ENCODE measurements around the gene ITGAV. TPM values are rescaled to one million over a fixed set of nuclear protein-coding genes. Genes with fewer than 3 reads are reported as not detected.

ITGAV gene
- total RNA-seq, 1 experiment from 2014 or later: 26.9 TPM

DNA sequence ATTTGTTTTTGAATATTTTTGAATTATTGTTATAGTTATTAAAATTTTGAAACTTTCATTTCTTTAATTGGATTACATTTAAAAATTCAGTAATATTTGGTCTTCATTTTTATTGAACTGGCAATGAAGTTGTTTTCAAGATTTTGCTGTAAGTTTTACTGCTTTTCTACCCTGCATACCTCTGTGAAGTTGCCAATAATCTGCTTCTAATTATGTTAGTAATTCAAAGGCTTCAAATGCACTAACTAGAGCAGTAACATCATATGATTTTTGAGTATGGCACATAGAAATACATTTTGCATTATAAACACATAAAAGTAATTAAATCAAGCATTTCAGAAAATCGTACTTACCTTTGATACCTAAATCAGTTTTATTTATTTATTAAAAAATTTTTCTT is 63.7 kb downstream of the ITGAV start:
- Histone ChIP-seq H3K18ac (ENCODE audit: insufficient read length, low read depth, low read length) (no peak overlapping the region), H2BK15ac (ENCODE audit: low read depth, low read length) (no peak overlapping the region), H2BK20ac (ENCODE audit: low read depth, low read length, poor library complexity, severe bottlenecking) (no peak overlapping the region), H3K14ac (ENCODE audit: insufficient read depth, low read length) (no peak overlapping the region), H2AK5ac (ENCODE audit: insufficient read length, low read length) (no peak overlapping the region), H2BK5ac (ENCODE audit: insufficient read length, low read length) (no peak overlapping the region), H3K9ac (ENCODE audit: extremely low read depth, insufficient read length, low read length) (no peak overlapping the region), H2AFZ (ENCODE audit: low read length) (no peak overlapping the region), H3K4ac (ENCODE audit: low read depth, low read length) (no peak overlapping the region), H4K20me1 (ENCODE audit: control insufficient read depth, insufficient read depth, insufficient read length) (no peaks in the 10 kb centered on the region), H2BK12ac (ENCODE audit: insufficient read length, low read depth, low read length) (no peak overlapping the region), H3K23me2 (ENCODE audit: insufficient read length, low read depth, low read length, poor library complexity, severe bottlenecking) (no peaks in the 10 kb centered on the region), H3K56ac (ENCODE audit: insufficient read length, low read depth, low read length) (no peak overlapping the region), H2BK120ac (ENCODE audit: low read depth, low read length, poor library complexity, severe bottlenecking) (no peak overlapping the region), H3T11ph (ENCODE audit: low read length) (no peak overlapping the region), H3K27me3 (ENCODE audit: insufficient read depth, low read length) (no peaks in the 10 kb centered on the region), H3K79me1 (ENCODE audit: insufficient read depth, low read depth, low read length, poor library complexity, severe bottlenecking) (no peaks in the 10 kb centered on the region), H3K23ac (ENCODE audit: insufficient read length, low read depth, low read length) (no peak overlapping the region), H3K79me2 (ENCODE audit: insufficient read depth, low read length) (no peaks in the 10 kb centered on the region), H3K27ac (ENCODE audit: insufficient read length, low read depth, low read length) (no peak overlapping the region), H3K4me1 (ENCODE audit: insufficient read depth, low read length) (no peaks in the 10 kb centered on the region), H4K5ac (ENCODE audit: insufficient read length, low read depth, low read length) (no peak overlapping the region), H4K8ac (replicated peaks; ENCODE audit: insufficient read length, low read depth, low read length) (no peak overlapping the region), H4K91ac (ENCODE audit: insufficient read length, low read depth, low read length) (no peak overlapping the region), H3K4me2 (ENCODE audit: insufficient read depth, insufficient read length, low read length) (no peak overlapping the region), H3K9me3 (ENCODE audit: control insufficient read depth, low read depth, low read length) (no peaks in the 10 kb centered on the region)
- Mint-ChIP-seq H3K4me1 (peaks cover 2 to 4% of the 10 kb centered on the region in 2 experiments; a peak in 1 of 4 replicates), H3K9me3 (no peaks in the 10 kb centered on the region), H3K27me3 (ENCODE audit: low read depth) (no peaks in the 10 kb centered on the region), H3K36me3 (ENCODE audit: insufficient read depth in 1 of 3, low read depth in 3 of 3) (peaks cover 0 to 16% (median 15%) of the 10 kb centered on the region in 3 experiments; a peak in 5 of 7 replicates), H3K27ac (no peak overlapping the region), H3K4me3 (no peak overlapping the region)
- no peak for DNase-seq
- no CpG with 5 or more reads among the region's 1 CpG for WGBS (ENCODE audit: extremely low coverage, insufficient read length, low lambda C conversion rate)
- TF ChIP-seq CTCF (conservative IDR thresholded peaks at IDR 0.05): no peak
